PC-9 (cell line): ENCODE data around the gene AEBP1. TPM values are rescaled to one million over a fixed set of nuclear protein-coding genes. Genes with fewer than 3 reads are reported as not detected.

ENCODE experiments used
- BruUV-seq: library from RNA; stranded (reverse); fragments of 400-500 nt; replicated peaks from 2 replicates; lab custom pipeline; 2021; lab: Mats Ljungman, UMichigan
- CTCF ChIA-PET: fragments of 300-600 bp; sonication (Branson Sonifier 250); formaldehyde crosslinking; loops from one replicate; lab custom pipeline; 2022; ENCODE audit warnings: antibody characterized with exemption; lab: Charles Lee
- POLR2A ChIA-PET: fragments of 300-600 bp; sonication (Branson Sonifier 250); formaldehyde crosslinking; loops from one replicate; lab custom pipeline; 2022; ENCODE audit warnings: antibody characterized with exemption; ENCODE audit not compliant: unreplicated experiment; lab: Charles Lee
- DNase-seq, 2 experiments: peaks; one replicate each; pipeline versions ENCODE4 v3.0.0 to v3.0.0-alpha.2; 2015 to 2022; ENCODE audit warnings: mixed read lengths in 1 of 2
- H2AFZ ChIP-seq: fragments of 200-600 bp; sonication (generic); 2 replicates; pipeline ENCODE4 v1.8.1; 2017; ENCODE audit warnings: antibody characterized with exemption
- H3F3A ChIP-seq: fragments of 200-600 bp; sonication (generic); 2 replicates; pipeline ENCODE4 v1.8.1; 2017; ENCODE audit warnings: antibody characterized with exemption, mild to moderate bottlenecking, low read depth; ENCODE audit not compliant: insufficient read depth
- H3K27ac ChIP-seq: fragments of 200-600 bp; sonication (generic); 2 replicates; pipeline ENCODE4 v1.6.1; 2016; ENCODE audit warnings: mixed run types
- H3K27me3 ChIP-seq: fragments of 200-600 bp; sonication (generic); 2 replicates; pipeline ENCODE4 v1.6.1; 2016; ENCODE audit warnings: low read depth, mixed run types; ENCODE audit not compliant: insufficient read depth
- H3K36me3 ChIP-seq: fragments of 200-600 bp; sonication (generic); 2 replicates; pipeline ENCODE4 v1.6.1; 2016; ENCODE audit warnings: low read depth, mixed run types
- H3K4me1 ChIP-seq: fragments of 200-600 bp; sonication (generic); replicated peaks from 2 replicates; pipeline ENCODE4 v1.6.1; 2016; ENCODE audit warnings: mixed run types; ENCODE audit not compliant: insufficient read depth
- H3K4me2 ChIP-seq: fragments of 200-600 bp; sonication (generic); 2 replicates; pipeline ENCODE4 v1.6.1; 2017; ENCODE audit warnings: mixed run types
- H3K4me3 ChIP-seq: fragments of 200-600 bp; sonication (generic); 2 replicates; pipeline ENCODE4 v1.6.1; 2016; ENCODE audit warnings: mixed run types
- H3K79me2 ChIP-seq: fragments of 200-600 bp; sonication (generic); 2 replicates; pipeline ENCODE4 v1.6.1; 2017; ENCODE audit warnings: low read depth, mixed run types
- H3K9me2 ChIP-seq: fragments of 200-600 bp; sonication (generic); 2 replicates; pipeline ENCODE4 v1.8.1; 2017; ENCODE audit warnings: mild to moderate bottlenecking; ENCODE audit not compliant: insufficient read depth
- H3K9me3 ChIP-seq: fragments of 200-600 bp; sonication (generic); 2 replicates; pipeline ENCODE4 v1.8.1; 2016; ENCODE audit warnings: low read depth; ENCODE audit not compliant: insufficient read depth
- H4K20me1 ChIP-seq: fragments of 200-600 bp; sonication (generic); 2 replicates; pipeline ENCODE4 v1.8.1; 2017; ENCODE audit not compliant: insufficient read depth
- CTCF ChIP-seq: fragments of 200-600 bp; sonication (generic); conservative IDR thresholded peaks from 2 replicates; pipeline ENCODE4 v1.6.1; 2017; ENCODE audit warnings: mixed run types, antibody characterized with exemption, mild to moderate bottlenecking, moderate library complexity
- EZH2 ChIP-seq: fragments of 200-600 bp; sonication (generic); IDR thresholded peaks from 2 replicates; pipeline ENCODE4 v1.8.0; 2017; ENCODE audit warnings: antibody characterized with exemption, low read depth
- intact Hi-C: fragments of 100-400 bp; cut with micrococcal nuclease; formaldehyde crosslinking; loops from one replicate; pipeline ENCODE4 v1.10.0; 2022; ENCODE audit not compliant: unreplicated experiment
- total RNA-seq: library from RNA; stranded (reverse); gene quantifications from 2 replicates; pipeline ENCODE4 v1.2.3, GENCODE V29; 2021

AEBP1 gene
- total RNA-seq, 1 experiment from 2014 or later, result 0.33 TPM

GRCh38 chr7:44145479-44145968, 41.4 kb downstream of the AEBP1 start:
- no peaks in the 10 kb centered on the region for H3K27me3 ChIP-seq
- TF ChIP-seq CTCF, result no peak
- TF ChIP-seq EZH2, result no peak
- no peaks in the 10 kb centered on the region for H3K9me2 ChIP-seq
- H3F3A ChIP-seq, result peaks cover 5% of the 10 kb centered on the region; the same call in 1 of the 2 replicates
- H3K36me3 ChIP-seq, result no peaks in the 10 kb centered on the region
- CTCF ChIA-PET, result no interaction called here
- H3K4me3 ChIP-seq, result no peak overlapping the region
- no peak for DNase-seq
- intact Hi-C loops, result no loop called here
- H3K4me2 ChIP-seq, result no peak overlapping the region
- H3K27ac ChIP-seq, result no peak overlapping the region
- H3K79me2 ChIP-seq, result no peaks in the 10 kb centered on the region
- H3K9me3 ChIP-seq, result no peaks in the 10 kb centered on the region
- POLR2A ChIA-PET, result no interaction called here
- BruUV-seq, result no TSS peak
- no peaks in the 10 kb centered on the region for H4K20me1 ChIP-seq
- H3K4me1 ChIP-seq, result peaks cover 8% of the 10 kb centered on the region
- H2AFZ ChIP-seq, result no peak overlapping the region

GRCh38 chr7:44145969-44146911, 42.1 kb downstream of the AEBP1 start:
- intact Hi-C loops, result no loop called here
- Histone ChIP-seq H2AFZ (no peak overlapping the region), H3K4me3 (no peak overlapping the region), H3K27ac (no peak overlapping the region), H3K4me1 (peaks cover 14% of the 10 kb centered on the region), H3K4me2 (no peak overlapping the region), H3K9me3 (no peaks in the 10 kb centered on the region), H3K36me3 (no peaks in the 10 kb centered on the region), H3K79me2 (no peaks in the 10 kb centered on the region), H3K27me3 (no peaks in the 10 kb centered on the region), H3F3A (peaks cover 5% of the 10 kb centered on the region; the same call in 1 of the 2 replicates), H3K9me2 (no peaks in the 10 kb centered on the region), H4K20me1 (no peaks in the 10 kb centered on the region)
- ChIA-PET CTCF (no interaction called here), POLR2A (no interaction called here)
- BruUV-seq, result no TSS peak
- no peak for DNase-seq
- TF ChIP-seq EZH2, result no peak

- Histone ChIP-seq H3K27ac (no peak overlapping the region), H3K27me3 (no peaks in the 10 kb centered on the region), H3K4me3 (no peak overlapping the region), H3K4me1 (peaks cover 14% of the 10 kb centered on the region), H3F3A (peaks cover 5% of the 10 kb centered on the region; the same call in 1 of the 2 replicates), H3K79me2 (no peaks in the 10 kb centered on the region), H4K20me1 (no peaks in the 10 kb centered on the region), H3K36me3 (no peaks in the 10 kb centered on the region), H3K9me2 (no peaks in the 10 kb centered on the region), H2AFZ (no peak overlapping the region), H3K4me2 (no peak overlapping the region), H3K9me3 (no peaks in the 10 kb centered on the region)
- TF ChIP-seq CTCF, result no peak
- no peak for TF ChIP-seq EZH2
- ChIA-PET POLR2A (no interaction called here), CTCF (no interaction called here)
- no TSS peak for BruUV-seq
- intact Hi-C loops, result no loop called here
- DNase-seq, result no peak
Observed at GRCh38 chr7:44147026-44147991, 43.2 kb downstream of the AEBP1 start.
